ENCODE data around the gene MAML3.
"Not testable (repeated sequence)": the region's sequence is repeated elsewhere in the genome, so short reads cannot be mapped to it uniquely, and the experiment has no call there.

Gene MAML3

DNA sequence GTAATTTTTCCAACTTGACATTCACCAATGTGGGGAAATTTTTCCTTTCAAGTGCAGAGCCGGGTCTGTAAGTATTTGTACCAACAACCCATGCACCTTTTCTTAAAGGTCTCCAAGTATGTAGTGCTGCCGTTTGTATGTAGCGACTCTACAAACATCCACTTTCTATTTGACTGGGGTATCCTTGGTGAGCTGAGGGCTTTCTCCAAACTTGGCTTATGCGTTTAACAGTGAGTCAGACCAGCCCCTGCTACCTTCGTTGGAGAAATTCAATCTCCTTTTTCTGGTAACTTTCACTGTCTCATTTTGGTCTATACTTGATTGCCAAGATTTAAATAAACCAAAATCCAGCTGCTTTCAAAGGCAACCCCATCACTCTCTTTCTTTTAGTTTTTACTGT, 453.4 kb downstream of the MAML3 start:
- no peak for DNase-seq

DNA sequence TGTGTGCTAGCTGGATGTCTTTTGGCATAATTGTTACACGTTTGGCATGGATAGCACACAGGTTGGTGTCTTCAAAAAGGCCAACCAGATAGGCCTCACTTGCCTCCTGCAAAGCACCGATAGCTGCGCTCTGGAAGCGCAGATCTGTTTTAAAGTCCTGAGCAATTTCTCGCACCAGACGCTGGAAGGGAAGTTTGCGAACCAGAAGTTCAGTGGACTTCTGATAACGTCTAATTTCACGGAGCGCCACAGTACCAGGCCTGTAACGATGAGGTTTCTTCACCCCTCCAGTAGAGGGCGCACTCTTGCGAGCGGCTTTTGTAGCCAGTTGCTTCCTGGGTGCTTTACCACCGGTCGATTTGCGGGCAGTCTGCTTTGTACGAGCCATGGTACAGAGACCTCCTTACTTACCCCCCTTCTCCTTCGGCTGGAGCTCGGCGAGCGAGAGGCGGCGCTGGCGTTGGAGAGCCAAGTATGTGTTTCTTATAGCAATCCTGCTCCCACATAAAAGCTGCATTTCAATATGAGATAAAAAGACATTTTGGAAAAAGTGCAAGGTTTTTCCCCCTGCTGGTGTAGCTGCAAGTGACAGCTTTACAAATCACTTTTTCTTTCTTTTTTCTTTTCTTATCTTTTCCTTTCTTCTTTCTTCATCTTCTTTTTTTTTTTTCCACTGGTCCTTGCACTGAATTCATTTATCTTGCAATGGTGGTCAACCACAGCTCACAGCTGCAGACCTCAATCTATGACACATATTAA, 455.6 kb downstream of the MAML3 start:
- not testable (repeated sequence) for DNase-seq

DNA sequence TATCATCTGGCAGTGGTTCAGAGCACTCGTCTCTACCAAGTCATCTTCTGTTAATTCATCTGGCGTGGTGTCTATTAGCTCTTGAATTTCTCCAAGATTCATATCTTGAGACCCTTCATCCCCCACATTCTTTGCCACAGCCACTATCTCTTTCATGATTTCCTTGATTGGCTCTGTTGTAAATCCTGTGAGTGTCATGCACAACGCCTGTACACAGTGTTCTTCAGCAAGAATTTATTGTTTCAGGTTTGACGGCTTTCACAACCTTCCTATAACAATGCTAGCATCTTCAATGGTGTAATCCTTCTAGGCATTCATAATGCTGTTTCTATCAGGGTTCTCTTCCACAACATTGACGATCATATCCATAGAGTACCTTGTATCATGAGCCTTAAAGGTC, 457.5 kb downstream of the MAML3 start:
- no peak for DNase-seq

DNA sequence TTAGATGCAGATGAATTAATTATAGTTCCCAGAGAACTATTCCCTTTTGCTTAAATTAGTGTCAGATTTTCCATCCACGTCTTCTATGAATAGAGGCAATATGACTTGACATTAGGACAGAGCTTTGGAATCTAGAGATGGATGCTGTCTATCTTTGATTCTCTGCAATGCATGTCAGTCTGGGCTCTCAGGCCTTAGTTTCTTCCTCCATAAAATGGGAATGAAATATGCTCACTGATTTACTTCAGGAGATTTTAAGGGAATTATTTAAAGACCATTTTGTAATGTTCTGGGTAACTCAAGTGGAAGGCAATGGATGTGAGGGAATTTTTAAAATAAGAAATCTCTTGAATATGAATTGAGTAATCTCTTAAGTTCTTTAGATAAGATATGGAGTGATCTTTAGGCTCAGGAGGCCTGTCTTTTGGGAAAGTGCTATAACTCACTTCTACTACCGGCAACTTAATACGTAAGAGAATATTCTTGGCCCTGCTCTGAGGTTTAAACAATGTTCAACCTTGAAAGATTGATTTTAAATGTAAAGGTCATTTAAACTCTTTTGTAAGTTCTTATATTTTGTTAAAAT, 459.4 kb downstream of the MAML3 start:
- no peak for DNase-seq

DNA sequence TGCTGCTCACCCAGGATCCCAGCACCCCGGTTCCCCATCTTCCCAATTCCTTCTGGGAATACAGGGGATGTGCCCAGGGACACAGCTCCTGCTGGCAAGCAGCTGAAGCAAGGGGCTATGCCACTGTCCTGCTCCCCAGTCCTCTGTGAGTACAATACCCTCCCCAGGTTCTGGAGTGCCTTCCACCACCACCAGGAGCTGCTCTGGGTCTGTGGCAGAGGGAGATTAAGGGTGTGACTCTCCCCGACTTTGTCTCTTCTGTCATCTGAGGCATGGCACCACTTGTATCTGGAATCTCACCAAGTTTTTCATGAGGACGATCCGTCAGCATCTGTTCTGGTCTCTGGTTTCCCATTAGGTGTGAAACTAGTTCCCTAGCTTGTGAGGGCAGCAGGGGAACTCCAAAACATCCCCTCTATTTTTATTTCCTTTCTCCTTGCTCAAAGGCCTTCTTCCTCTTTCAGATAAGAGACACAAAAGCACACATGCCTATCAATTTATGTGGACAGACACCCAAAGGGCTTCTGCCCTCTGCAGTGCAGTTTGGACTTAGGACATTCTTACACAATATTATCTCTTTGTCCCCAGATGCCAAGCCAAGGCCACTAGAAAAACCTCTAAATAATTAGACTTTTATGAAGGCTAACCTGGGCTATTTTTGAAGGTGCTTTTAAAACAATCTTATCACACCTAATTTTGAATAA, 461.5 kb downstream of the MAML3 start:
- peak; percentile 27 for DNase-seq

DNA sequence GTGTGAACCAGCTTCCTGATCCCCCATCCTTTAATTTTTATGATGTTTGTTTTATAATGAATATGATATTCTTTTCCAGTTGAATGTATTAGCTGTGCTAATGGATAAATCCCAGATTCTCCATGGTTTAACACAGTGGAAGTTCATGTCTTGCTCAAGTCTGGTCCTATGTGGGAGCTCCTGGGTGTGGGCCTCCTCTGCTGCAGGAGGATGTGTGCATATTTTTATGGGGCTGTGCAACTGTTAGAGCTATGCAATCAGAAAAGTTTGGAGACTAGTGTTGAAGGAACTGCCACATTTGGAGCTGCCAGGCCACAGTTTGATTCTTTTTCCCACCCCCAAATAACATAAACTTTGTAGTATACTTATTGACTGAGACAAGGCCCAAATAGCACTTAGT, 463.6 kb downstream of the MAML3 start:
- no peak for DNase-seq

DNA sequence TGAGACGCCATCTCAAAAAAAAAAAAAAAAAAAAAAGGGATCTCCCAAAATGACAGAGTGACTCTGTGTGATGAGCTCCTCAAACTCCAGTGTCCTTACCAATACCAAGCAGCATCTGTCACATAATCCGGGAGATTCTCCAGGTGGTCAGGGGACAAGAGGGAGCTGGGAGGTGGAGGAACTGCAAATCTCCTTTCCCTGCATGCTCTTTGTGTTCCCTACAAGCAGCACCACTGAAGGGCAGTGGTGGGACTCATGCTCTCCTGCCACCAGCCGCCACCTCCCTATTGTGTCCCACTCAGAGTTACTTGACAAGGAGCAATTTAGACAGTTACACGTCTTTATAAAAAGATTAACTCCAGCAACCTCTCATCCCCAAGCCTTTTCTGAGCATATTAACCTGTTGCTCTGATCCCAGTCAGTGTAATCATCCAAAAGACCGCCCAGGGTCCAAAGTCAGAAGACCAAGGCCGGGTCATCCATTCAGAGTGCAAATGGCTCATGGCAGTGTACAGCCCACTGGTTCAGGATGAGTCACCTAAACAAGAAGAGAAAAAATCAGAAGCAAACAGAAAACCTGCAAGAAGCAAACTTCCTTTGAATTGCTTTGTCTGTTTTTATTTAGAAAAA, 464.8 kb downstream of the MAML3 start:
- no peak for DNase-seq

DNA sequence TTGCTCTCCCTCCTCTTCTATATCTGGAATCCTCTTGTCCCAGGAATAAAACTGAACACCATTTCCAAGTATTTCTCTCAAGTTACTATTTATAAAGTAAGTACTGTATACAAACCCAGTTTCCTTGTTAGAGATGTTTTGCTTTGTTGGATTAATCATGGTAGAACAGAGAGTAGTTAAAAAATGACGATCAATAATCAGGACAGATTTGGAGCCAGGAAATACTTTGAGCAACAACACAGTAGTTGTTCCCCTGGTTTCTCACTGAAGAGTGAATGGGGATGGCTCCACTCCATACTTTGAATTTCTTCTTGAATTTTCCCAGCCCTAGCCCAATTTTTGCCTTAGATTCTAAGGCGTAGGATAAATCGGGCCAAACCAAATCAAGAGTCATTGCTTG, 467.0 kb downstream of the MAML3 start:
- DNase-seq: no peak

DNA sequence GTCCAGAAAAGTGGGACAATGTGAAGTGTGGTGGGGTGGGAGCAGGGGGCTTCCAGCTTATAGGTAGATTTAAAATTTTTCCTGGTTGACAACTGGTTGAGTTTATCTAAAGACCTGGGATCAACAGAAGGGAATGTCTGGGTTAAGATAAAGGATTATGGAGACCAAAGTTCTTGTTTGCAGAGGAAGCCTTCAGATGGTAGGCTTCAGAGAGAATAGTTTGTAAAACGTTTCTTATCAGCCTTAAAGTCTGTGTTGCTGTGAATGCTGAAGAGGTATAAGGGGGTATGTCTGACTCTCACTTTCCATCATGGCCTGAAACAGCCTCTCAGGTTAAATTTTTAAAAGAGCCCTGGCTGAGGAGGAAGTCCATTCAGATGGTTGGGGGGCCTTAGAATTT, 467.9 kb downstream of the MAML3 start:
- no peak for DNase-seq

DNA sequence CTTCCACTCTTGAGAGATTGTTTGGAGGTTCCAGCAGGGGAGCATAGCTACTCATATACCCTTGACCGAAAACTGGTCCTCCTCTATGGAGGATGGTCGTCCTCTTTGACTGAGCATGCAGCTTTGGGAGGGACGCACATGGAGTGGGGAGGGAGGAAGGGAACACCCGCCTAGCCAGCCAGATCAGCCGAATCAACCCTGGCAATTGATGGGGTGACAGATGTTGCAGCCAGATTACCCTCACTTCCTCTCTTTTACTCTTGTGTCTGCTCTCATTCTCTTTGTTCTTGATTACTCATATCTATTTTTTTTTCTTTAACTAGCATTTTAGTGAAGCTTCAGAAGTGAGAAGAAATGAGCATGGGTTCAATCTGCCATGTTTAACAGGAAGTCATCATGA, 468.8 kb downstream of the MAML3 start:
- no peak for DNase-seq

DNA sequence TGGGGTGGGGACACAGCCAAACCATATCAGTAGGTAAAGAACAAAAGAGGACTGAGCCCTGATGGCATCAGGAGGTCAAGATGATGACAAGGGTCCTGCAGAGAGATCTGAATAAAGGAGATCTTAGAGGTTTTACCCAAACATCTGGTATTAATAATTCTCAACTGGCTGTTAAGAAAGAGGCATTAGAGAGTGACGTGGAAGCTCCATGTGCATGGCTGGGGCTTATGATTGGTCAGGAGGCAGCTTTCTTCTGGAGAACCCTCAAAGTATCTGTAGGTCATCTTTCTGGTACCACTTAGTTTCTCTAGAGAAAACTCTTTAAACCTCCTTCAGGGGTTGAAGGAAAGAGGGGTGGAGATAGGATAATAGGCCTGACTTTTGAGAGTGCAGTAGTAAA, 469.6 kb downstream of the MAML3 start:
- no peak for DNase-seq

DNA sequence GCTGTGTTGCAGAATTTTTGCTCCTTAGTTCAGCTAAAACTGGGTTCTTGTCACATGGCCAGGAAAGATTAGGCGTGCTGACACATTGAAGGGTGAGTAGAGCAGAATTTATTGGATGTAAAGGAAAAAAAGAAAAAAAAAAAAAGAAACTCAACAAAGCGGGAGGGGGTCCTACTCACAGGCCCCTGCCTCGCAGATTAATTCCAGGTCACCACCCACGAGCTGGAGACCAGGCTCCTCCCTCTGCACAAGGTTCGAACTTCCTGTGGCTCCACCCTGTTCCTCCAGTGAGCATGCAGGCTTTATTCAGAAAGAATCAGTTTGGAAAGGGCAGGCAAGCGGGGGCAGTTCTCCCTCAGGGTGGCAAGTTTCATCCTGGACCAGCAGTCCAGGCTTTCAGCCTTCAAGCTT, 471.2 kb downstream of the MAML3 start:
- DNase-seq: no peak

DNA sequence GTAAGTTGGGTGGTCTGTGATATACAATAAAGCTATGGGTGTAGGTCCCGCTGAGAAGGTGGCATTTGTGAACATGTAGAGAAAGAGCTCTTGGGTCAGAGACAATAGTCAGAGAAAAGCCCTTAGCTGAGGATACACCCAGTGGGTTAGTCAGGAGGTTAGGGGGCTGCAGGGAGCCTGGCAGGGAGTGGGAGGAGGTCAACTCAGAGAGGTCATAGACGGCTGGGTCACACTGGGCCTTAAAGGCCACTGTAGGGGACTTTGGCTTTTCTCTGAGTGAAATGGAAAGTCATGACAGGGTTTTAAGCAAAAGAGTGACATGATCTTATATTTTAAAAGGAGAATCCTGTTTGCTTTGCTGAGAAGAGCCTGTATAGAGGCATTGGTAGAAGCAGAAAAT, 471.7 kb downstream of the MAML3 start:
- no peak for DNase-seq

DNA sequence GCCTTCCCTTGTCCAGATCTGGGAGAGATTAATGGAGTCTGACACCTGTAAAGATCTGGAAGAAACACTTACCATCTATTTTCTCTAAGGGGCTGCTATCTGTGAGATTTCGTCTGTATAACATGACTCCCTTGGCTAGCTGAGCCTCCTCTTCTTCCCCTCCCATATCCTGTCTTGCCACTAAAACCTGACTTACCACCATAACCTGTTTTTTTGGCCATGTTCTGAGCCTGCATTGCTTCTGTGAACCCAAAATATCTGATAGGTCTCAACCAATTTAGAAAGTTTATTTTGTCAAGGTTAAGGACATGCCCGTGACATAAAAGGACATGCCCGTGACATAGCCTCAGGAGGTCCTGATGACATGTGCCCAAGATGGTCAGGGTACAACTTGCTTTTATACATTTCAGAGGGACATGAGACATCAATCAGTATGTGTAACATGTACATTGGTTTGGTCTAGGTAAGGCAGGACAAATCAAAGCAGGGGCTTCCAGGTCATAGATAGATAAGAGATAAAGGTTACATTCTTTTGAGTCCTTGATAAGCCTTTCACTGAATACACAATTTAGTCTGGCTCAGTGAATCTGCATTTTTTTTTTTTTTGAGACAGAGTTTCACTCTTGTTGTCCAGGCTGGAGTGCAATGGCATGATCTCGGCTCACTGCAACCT, 476.9 kb downstream of the MAML3 start:
- no peak for DNase-seq

DNA sequence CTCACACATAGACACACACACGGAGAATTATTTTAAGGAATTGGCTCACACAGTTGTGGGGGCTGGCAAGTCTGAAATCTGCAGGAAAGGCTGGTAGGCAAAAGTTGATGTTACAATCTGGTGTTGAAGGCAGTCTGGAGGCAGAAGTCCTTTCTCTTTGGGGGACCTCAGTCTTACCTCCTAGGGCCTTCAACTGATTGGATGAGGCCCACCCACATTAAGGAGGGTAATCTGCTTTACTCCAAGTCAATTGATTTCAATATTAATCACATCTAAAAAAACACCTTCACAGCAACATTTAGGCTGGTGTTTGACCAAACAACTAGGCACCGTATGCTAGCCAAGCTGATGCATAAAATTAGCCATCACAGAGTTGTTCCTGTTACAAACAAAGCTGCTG, 477.6 kb downstream of the MAML3 start:
- no peak for DNase-seq

DNA sequence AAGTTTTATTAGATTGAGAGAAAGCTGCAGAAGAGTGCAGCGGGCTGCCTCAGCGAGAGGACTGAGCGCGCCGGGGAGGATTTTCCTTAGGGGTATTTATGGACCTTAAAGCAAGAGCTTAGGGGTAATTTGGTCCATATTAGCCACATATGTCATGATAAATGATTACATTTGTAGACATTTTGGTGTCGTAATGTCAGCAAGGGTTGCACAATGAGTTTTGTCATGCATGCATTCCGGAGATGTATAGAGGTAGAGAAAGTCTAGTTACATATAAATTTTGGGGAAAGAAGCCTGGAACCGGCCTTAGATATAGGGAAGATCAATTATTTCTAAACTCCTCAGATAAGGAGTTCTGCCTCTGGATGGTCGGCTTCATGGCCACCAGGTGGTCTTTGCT, 478.3 kb downstream of the MAML3 start:
- no peak for DNase-seq

DNA sequence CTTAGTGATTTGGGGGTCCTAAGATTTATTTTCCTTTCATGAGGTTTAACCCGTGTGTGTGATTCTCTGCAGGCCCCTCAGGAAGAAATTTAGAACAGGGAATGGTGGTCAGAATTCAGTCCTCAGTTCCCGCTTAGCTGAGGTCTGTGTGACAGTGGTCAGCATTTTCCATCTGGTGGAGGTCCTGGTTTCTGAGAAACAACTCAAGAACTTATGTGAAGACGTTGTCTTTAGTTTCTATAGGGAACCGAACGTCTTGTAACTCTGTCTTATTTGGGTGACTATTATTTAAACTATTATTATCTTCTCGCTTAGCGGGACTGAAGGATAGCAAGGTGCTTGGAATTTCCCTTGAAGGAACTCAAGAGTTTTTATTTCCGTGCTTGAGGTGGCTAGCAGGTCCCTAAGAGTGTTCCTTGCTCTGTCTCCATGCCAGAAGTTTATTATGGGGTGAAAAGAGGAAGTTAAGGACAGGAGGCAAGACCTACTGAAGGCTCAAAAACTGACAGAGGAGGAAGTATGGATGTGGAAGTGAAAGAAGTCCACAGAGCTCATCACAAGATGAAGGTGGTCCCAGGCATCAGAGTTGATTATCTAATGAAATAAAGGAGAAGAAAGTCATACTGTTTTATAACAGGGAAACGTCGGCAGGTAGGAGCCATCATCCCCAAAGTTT, 479.0 kb downstream of the MAML3 start:
- no peak for DNase-seq

DNA sequence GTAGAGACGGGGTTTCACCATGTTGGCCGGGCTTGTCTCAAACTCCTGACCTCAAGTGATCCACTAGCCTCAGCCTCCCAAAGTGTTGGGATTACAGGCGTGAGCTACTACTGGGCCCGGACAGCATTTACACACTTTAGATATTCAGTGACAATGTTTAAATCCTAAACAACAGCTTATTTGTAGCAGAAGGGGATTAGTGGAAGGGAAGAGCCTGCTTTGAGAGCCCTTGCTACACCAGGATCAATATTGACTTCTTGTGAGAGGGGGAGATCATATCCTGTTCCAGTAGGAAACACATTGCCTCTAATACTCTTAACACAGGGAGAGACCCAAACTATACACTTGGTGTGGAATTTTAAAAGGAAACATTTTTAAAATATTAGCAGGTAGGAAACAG, 481.3 kb downstream of the MAML3 start:
- DNase-seq: no peak

DNA sequence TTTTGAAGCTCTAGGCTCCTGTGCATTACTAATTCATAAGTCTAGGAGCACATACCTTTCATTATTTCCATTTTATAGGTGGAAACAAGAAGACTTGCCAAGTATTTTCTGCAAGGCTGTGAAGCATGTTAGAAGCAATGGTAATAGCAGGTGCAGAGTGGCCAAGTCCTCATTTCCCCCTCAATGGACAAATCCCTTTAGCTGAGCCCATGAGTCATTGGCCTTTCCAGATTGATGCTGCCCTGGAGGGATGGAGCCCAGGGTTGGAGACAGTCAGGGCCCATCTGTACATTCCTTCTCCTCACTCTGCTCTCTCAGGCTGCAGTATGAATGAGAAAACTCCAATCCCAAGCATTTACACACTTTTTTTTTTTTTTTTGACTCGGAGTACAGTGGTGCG, 481.8 kb downstream of the MAML3 start:
- no peak for DNase-seq

DNA sequence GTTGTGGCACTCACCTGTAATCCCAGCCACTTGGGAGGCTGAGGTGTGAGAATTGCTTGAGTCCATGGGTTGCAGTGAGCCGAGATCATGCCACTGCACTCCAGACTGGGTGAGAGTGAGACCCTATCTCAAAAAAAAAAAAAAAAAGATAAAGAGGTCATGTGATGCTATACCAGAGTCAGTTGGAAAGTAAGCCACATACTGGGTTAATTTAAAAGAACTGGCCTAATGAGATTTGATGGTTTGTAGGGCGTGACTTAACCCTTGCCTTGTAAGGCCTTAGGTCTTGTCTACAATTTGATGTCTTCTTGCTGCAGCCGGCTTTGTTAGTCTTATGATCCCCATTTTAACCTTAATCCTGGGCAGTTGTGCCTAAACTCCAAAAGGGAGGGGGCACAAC, 483.2 kb downstream of the MAML3 start:
- no peak for DNase-seq

DNA sequence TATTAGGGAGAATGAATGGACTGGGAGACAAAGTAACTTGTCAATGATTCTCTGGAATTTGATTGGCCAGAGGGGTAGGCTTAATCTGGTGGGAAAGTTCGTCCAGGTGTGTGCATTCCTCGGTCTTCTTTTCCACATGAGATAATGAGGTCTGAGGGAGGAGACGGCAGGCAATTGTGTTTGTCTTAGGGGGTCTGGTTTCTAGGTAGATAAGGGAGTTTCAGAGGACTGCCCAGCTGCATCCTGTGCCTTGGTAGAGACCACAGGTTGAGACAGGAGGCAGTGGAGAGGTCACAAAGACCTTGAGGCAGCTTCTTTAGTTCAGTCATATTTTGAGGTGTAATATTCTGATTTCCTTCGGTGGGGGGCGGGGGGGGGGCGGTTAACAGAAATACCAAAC, 484.1 kb downstream of the MAML3 start:
- DNase-seq: peak; percentile 60

DNA sequence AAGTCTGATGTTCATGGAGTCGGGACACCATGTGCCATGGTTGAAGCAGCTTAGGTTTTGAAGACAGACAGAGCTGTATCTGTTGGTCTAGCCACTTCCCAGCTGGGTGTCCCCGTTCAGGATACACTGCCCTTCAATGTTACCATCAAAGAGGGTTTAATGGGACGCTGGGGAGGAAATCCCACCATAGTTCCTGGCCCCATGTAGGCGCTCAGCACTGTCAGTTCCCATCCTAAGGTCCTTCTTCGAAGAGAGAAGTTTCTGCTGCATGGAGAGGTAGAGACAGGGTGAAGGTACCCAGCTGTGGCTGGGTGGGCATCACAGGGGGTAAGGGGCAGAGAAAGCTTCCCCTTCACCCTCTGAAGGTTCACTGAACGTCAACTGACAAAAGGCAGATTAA, 484.6 kb downstream of the MAML3 start:
- no peak for DNase-seq

Data from NCI-H146 (cell line).